SU-DHL-6 (cell line): ENCODE data around the gene HDAC5.

Experiments
- H2AFZ ChIP-seq: fragments of 200-600 bp; sonication (generic); 2 replicates; pipeline ENCODE4 v1.6.1; 2014; ENCODE audit warnings: low read depth, mild to moderate bottlenecking, moderate library complexity, mixed read lengths, antibody characterized with exemption, low read length; ENCODE audit not compliant: severe bottlenecking
- H3F3A ChIP-seq: fragments of 200-600 bp; shearing (Covaris generic); 2 replicates; pipeline ENCODE4 v1.6.0; 2016; ENCODE audit warnings: antibody characterized with exemption, mild to moderate bottlenecking; ENCODE audit not compliant: insufficient read depth
- H3K27ac ChIP-seq: fragments of 200-600 bp; sonication (generic); 2 replicates; pipeline ENCODE4 v1.5.1; 2016; ENCODE audit warnings: low read depth, mild to moderate bottlenecking, low read length, moderate library complexity, mixed read lengths
- H3K27me3 ChIP-seq: fragments of 200-600 bp; sonication (generic), shearing (Covaris generic); 2 replicates; pipeline ENCODE4 v1.6.0; 2014; ENCODE audit warnings: mild to moderate bottlenecking, low read length
- H3K36me3 ChIP-seq: fragments of 200-600 bp; sonication (generic); 2 replicates; pipeline ENCODE4 v1.6.1; 2014; ENCODE audit warnings: mild to moderate bottlenecking, low read length, mixed read lengths
- H3K4me2 ChIP-seq: fragments of 300-600, 200-600 bp; shearing (Covaris generic), sonication (generic); 2 replicates; pipeline ENCODE4 v1.6.0; 2014; ENCODE audit warnings: low read length, low read depth, mild to moderate bottlenecking; ENCODE audit not compliant: poor library complexity, severe bottlenecking
- H3K4me3 ChIP-seq: fragments of 200-600 bp; sonication (generic); 2 replicates; pipeline ENCODE4 v1.5.1; 2014; ENCODE audit warnings: antibody characterized with exemption, low read length, mild to moderate bottlenecking, mixed read lengths; ENCODE audit not compliant: insufficient read depth, poor library complexity, severe bottlenecking
- H3K79me2 ChIP-seq: fragments of 200-600 bp; sonication (generic); 2 replicates; pipeline ENCODE4 v1.6.1; 2014; ENCODE audit warnings: mild to moderate bottlenecking, low read length, moderate library complexity; ENCODE audit not compliant: insufficient read depth
- H3K9ac ChIP-seq: fragments of 200-600 bp; sonication (generic); 2 replicates; pipeline ENCODE4 v1.7.0; 2014; ENCODE audit warnings: mild to moderate bottlenecking, low read length
- H3K9me2 ChIP-seq: fragments of 200-600 bp; sonication (generic); replicated peaks from 2 replicates; pipeline ENCODE4 v1.6.1; 2014; ENCODE audit warnings: low read length; ENCODE audit not compliant: insufficient read depth
- H3K9me3 ChIP-seq: fragments of 200-600 bp; sonication (generic); 2 replicates; pipeline ENCODE4 v1.6.1; 2014; ENCODE audit warnings: low read length, mixed read lengths; ENCODE audit not compliant: insufficient read depth
- H4K20me1 ChIP-seq: fragments of 200-600 bp; sonication (generic); 2 replicates; pipeline ENCODE4 v1.6.1; 2014; ENCODE audit warnings: low read depth, mild to moderate bottlenecking, antibody characterized with exemption, low read length, moderate library complexity, mixed read lengths
- CTCF ChIP-seq: fragments of 200-600 bp; sonication (generic); IDR thresholded peaks from one replicate; pipeline ENCODE4 v1.5.1; 2017; ENCODE audit warnings: antibody characterized with exemption, mild to moderate bottlenecking, low read length, moderate library complexity; ENCODE audit not compliant: insufficient read depth, poor library complexity, severe bottlenecking
- EZH2phosphoT487 ChIP-seq: fragments of 200-600 bp; sonication (generic), shearing (Covaris generic); conservative IDR thresholded peaks from 2 replicates; pipeline ENCODE4 v1.6.1; 2018; ENCODE audit warnings: mild to moderate bottlenecking, antibody characterized with exemption, low read length, moderate library complexity, mixed read lengths

The HDAC5 gene

DNA sequence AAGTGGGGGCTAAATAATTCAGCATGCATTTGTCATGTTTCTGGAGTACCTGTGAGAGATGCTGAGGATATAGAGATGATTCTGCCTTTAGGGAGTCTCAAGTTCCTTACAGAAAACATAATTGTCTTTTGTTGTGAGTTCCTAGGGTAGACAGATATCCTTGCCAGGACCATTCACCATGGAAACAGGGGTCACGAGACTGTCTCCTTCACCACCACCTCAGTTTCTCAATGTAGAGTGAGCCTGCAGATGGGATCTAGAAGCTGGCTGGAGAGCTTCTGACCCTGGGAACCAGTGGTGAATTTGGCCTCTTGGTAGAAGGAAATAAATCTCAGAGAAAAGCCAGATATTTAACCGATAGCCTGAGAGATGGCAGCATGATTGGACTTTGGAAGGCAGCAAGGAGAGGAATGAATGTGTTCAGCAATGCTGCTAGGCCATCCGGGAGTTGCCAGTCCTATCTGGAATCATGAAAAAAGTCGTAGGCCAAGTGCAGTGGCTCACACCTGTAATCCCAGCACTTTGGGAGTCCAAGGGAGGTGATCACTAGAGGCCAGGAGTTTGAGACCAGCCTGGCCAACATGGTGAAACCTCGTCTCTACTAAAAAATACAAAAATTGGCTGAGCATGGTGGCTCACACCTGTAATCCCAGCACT lies 7.4 kb upstream of the HDAC5 start:
- Histone ChIP-seq H3K9ac (no peak overlapping the region), H2AFZ (no peak overlapping the region)

DNA sequence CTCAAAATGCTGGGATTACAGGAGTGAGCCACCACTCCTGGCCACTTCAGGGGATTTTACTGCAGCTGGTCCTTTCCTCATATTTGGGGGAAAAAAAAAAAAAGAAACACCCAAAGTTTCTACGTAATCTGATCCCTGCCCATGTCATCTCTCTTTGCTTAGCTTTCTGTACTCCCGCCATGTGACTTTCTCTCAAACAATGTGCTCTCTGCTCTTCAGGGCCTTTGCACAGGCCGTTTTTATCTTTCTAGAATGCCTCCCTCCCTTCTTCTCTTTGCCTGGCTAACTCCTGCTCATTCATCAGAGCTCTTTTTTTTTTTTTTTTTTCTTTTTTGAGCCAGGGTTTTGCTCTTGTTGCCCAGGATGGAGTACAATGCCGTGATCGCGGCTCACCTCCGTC lies 4.9 kb upstream of the HDAC5 start:
- Histone ChIP-seq H3K27me3 (no peaks in the 10 kb centered on the region), H4K20me1 (no peaks in the 10 kb centered on the region), H3K4me3 (no peak overlapping the region), H3K79me2 (no peaks in the 10 kb centered on the region), H3F3A (no peaks in the 10 kb centered on the region), H3K36me3 (no peaks in the 10 kb centered on the region), H3K9me2 (no peaks in the 10 kb centered on the region), H3K4me2 (no peak overlapping the region), H3K9ac (no peak overlapping the region), H3K9me3 (no peaks in the 10 kb centered on the region), H2AFZ (no peak overlapping the region), H3K27ac (no peak overlapping the region)
- no peak for TF ChIP-seq EZH2phosphoT487
- no peak for TF ChIP-seq CTCF

More for the DNA sequence above, 7.4 kb upstream of the HDAC5 start:
- Histone ChIP-seq H3K27ac (no peak overlapping the region), H3K36me3 (no peaks in the 10 kb centered on the region), H3K4me2 (no peak overlapping the region), H3K4me3 (no peak overlapping the region), H3K9me3 (no peaks in the 10 kb centered on the region), H3K9me2 (no peaks in the 10 kb centered on the region), H3K27me3 (no peaks in the 10 kb centered on the region), H4K20me1 (no peaks in the 10 kb centered on the region), H3K79me2 (no peaks in the 10 kb centered on the region), H3F3A (no peaks in the 10 kb centered on the region)
- no peak for TF ChIP-seq EZH2phosphoT487
- no peak for TF ChIP-seq CTCF

DNA sequence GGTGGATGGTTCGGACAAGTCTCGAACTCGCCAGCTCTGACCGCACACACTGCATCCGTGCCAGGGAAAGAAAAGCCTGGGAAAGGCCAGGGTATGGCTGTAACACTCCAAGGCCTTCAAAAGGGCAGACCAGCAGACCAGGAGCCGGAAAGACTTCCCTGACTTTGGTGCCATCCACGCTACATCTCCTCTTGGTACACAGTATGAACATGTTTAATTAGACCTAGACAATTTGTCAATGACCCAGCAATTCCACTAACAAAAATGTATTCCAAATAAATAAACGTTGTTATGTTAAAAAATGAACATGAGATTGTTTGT lies 637 bp upstream of the HDAC5 start:
- H2AFZ ChIP-seq: peak overlapping the region; percentile 95
- H3K36me3 ChIP-seq: no peaks in the 10 kb centered on the region
- H3K79me2 ChIP-seq: no peaks in the 10 kb centered on the region
- H3K9me3 ChIP-seq: no peaks in the 10 kb centered on the region
- no peaks in the 10 kb centered on the region for H3K27me3 ChIP-seq
- H3K4me2 ChIP-seq: peak overlapping the region; percentile 78
- H4K20me1 ChIP-seq: no peaks in the 10 kb centered on the region
- no peak overlapping the region for H3K27ac ChIP-seq
- H3K9me2 ChIP-seq: no peaks in the 10 kb centered on the region
- peak overlapping the region; percentile 64 for H3K4me3 ChIP-seq
- no peaks in the 10 kb centered on the region for H3F3A ChIP-seq
- TF ChIP-seq EZH2phosphoT487 (no peak), CTCF (no peak)
- H3K9ac ChIP-seq: peak overlapping the region; percentile 64
